Right renal pelvis (tissue), 4 donors: ENCODE measurements around the gene RARB. TPM values are rescaled to one million over a fixed set of nuclear protein-coding genes. Genes with fewer than 3 reads are reported as not detected.

Experiments
- DNase-seq, 4 donors: peaks; one replicate each; pipeline ENCODE4 v3.0.0-alpha.2; 2013; ENCODE audit warnings: low read depth in 4 of 4, low spot score in 3 of 4, missing footprints in 1 of 4
- polyA plus RNA-seq, 4 donors: library from polyadenylated mRNA; unstranded; fragments of 120-200 nt; gene quantifications; one replicate each; pipeline ENCODE4 v1.2.1, GENCODE V29; 2013; ENCODE audit not compliant: insufficient read length in 4 of 4

RARB gene
- polyA plus RNA-seq, 4 donors, result 47.0 to 63.0 (median 59.3) TPM

GRCh38 chr3:25537516-25537915 lies 109.5 kb downstream of the RARB start:
- DNase-seq, result no peak

- no peak for DNase-seq
These were observed 112.2 kb downstream of the RARB start for GRCh38 chr3:25540273-25540672.

GRCh38 chr3:25542492-25543039 lies 114.5 kb downstream of the RARB start:
- no peak for DNase-seq

- no peak for DNase-seq
These were observed 119.0 kb downstream of the RARB start for GRCh38 chr3:25547103-25547502.

- no peak for DNase-seq
These were observed 120.0 kb downstream of the RARB start for GRCh38 chr3:25547943-25548674.

GRCh38 chr3:25548836-25549235 lies 120.8 kb downstream of the RARB start:
- no peak for DNase-seq

- DNase-seq, result no peak
These were observed 124.2 kb downstream of the RARB start for GRCh38 chr3:25552251-25552650.

- DNase-seq, result no peak
These were observed 126.3 kb downstream of the RARB start for GRCh38 chr3:25554376-25554775.

GRCh38 chr3:25555695-25556437 lies 127.8 kb downstream of the RARB start:
- DNase-seq, result no peak

GRCh38 chr3:25556447-25556846 lies 128.4 kb downstream of the RARB start:
- DNase-seq, result no peak

GRCh38 chr3:25557694-25558093 lies 129.6 kb downstream of the RARB start:
- no peak for DNase-seq

- DNase-seq, result peak in 3 of 4 donors; percentile 44 to 71 (median 52)
These were observed 130.1 kb downstream of the RARB start for GRCh38 chr3:25558121-25558520.

GRCh38 chr3:25558796-25559195 lies 130.7 kb downstream of the RARB start:
- no peak for DNase-seq

GRCh38 chr3:25563601-25564000 lies 135.5 kb downstream of the RARB start:
- no peak for DNase-seq

GRCh38 chr3:25564075-25564474 lies 136.0 kb downstream of the RARB start:
- no peak for DNase-seq

GRCh38 chr3:25565807-25566206 lies 137.7 kb downstream of the RARB start:
- no peak for DNase-seq

GRCh38 chr3:25566358-25566920 lies 138.4 kb downstream of the RARB start:
- no peak for DNase-seq

GRCh38 chr3:25567388-25567787 lies 139.3 kb downstream of the RARB start:
- DNase-seq, result no peak

- DNase-seq, result no peak
These were observed 139.9 kb downstream of the RARB start for GRCh38 chr3:25567806-25568524.

- no peak for DNase-seq
These were observed 140.5 kb downstream of the RARB start for GRCh38 chr3:25568525-25569078.

GRCh38 chr3:25571285-25571684 lies 143.2 kb downstream of the RARB start:
- DNase-seq, result no peak
